Measurements from ENCODE around the gene MINK1. TPM values are rescaled to one million over a fixed set of nuclear protein-coding genes. Genes with fewer than 3 reads are reported as not detected.

MINK1 gene
- total and polyA plus RNA-seq, 7 donors, result 8.9 to 23.8 (median 19.2) TPM

GRCh38 chr17:4839965-4840892, 7.1 kb downstream of the MINK1 start:
- no peaks in the 10 kb centered on the region for H3K9me3 ChIP-seq
- intact Hi-C loops (cut with DNase I), result loop anchor here (5.0 to 10.0 kb wide), 2 partner anchors 43 to 45 kb away; partner anchors contain the start of gene PSMB6 (in 1 of the 2)
- H3K27ac ChIP-seq, result no peak overlapping the region
- no peak for TF ChIP-seq CTCF (IDR thresholded peaks at IDR 0.05)
- no peaks in the 10 kb centered on the region for H3K27me3 ChIP-seq (ENCODE audit: insufficient read depth in 3 of 3, low read length in 2 of 3)
- no peaks in the 10 kb centered on the region for H3K36me3 ChIP-seq (ENCODE audit: insufficient read depth in 1 of 2, low read depth in 1 of 2)
- ATAC-seq (no peak), DNase-seq (no peak)
- H3K4me3 ChIP-seq, result no peak overlapping the region
- WGBS, 3 donors, result 85 to 87% (median 86%) methylated on average over 8 of the region's 8 CpGs
- H3K4me1 ChIP-seq, result peaks cover 30% of the 10 kb centered on the region

GRCh38 chr17:4840893-4841242, 7.7 kb downstream of the MINK1 start:
- ATAC-seq, result no peak
- Histone ChIP-seq H3K4me1 (peaks cover 23% of the 10 kb centered on the region), H3K36me3 (ENCODE audit: insufficient read depth in 1 of 2, low read depth in 1 of 2) (no peaks in the 10 kb centered on the region), H3K27me3 (ENCODE audit: insufficient read depth in 3 of 3, low read length in 2 of 3) (no peaks in the 10 kb centered on the region), H3K4me3 (no peak overlapping the region), H3K9me3 (no peaks in the 10 kb centered on the region), H3K27ac (no peak overlapping the region)
- WGBS, 3 donors, result 79 to 89% (median 88%) methylated on average over 9 to 10 of the region's 10 CpGs
- no peak for TF ChIP-seq CTCF (IDR thresholded peaks at IDR 0.05)
- intact Hi-C loops (cut with DNase I), result no loop called here
- no peak for DNase-seq

GRCh38 chr17:4842376-4842775, 9.2 kb downstream of the MINK1 start:
- Histone ChIP-seq H3K4me1 (peaks cover 14% of the 10 kb centered on the region), H3K27me3 (ENCODE audit: insufficient read depth in 3 of 3, low read length in 2 of 3) (no peaks in the 10 kb centered on the region), H3K4me3 (no peak overlapping the region), H3K9me3 (no peaks in the 10 kb centered on the region), H3K27ac (no peak overlapping the region), H3K36me3 (ENCODE audit: insufficient read depth in 1 of 2, low read depth in 1 of 2) (no peaks in the 10 kb centered on the region)
- TF ChIP-seq CTCF (IDR thresholded peaks at IDR 0.05), result no peak
- intact Hi-C loops (cut with DNase I), result no loop called here
- 92 to 96% (median 96%) methylated on average over 3 of the region's 3 CpGs for WGBS, 3 donors
- ATAC-seq (no peak), DNase-seq (no peak)

- intact Hi-C loops (cut with DNase I), result no loop called here
- 78 to 89% (median 81%) methylated on average over 9 of the region's 9 CpGs for WGBS, 3 donors
- Histone ChIP-seq H3K36me3 (ENCODE audit: insufficient read depth in 1 of 2, low read depth in 1 of 2) (no peaks in the 10 kb centered on the region), H3K4me3 (no peak overlapping the region), H3K27me3 (ENCODE audit: insufficient read depth in 3 of 3, low read length in 2 of 3) (no peaks in the 10 kb centered on the region), H3K4me1 (peaks cover 5% of the 10 kb centered on the region), H3K27ac (no peak overlapping the region), H3K9me3 (no peaks in the 10 kb centered on the region)
- DNase-seq, result no peak
- TF ChIP-seq CTCF (IDR thresholded peaks at IDR 0.05), result no peak
- no peak for ATAC-seq
Measured at GRCh38 chr17:4843321-4844000, 10.3 kb downstream of the MINK1 start.

Measured in psoas muscle (tissue), 8 donors.